HG03378 (cell line): ENCODE measurements around the gene SOX13.
"Not testable (repeated sequence)": the region's sequence is repeated elsewhere in the genome, so short reads cannot be mapped to it uniquely, and the experiment has no call there.

ENCODE experiments used
- ATAC-seq: cut with Tn5 transposase; IDR thresholded peaks from one replicate; pipeline ENCODE4 v1.9.1; 2021; ENCODE audit warnings: mild to moderate bottlenecking, moderate library complexity; ENCODE audit not compliant: unreplicated experiment

The SOX13 gene

GRCh38 chr1:204072931-204073836 lies at the start of gene SOX13:
TSS of gene SOX13 (plus strand) at chr1:204073115. CDS start at chr1:204112916, 39,801 bp downstream.
- no peak for ATAC-seq

GRCh38 chr1:204025917-204026707 lies 46.8 kb upstream of the SOX13 start:
- no peak for ATAC-seq

DNA sequence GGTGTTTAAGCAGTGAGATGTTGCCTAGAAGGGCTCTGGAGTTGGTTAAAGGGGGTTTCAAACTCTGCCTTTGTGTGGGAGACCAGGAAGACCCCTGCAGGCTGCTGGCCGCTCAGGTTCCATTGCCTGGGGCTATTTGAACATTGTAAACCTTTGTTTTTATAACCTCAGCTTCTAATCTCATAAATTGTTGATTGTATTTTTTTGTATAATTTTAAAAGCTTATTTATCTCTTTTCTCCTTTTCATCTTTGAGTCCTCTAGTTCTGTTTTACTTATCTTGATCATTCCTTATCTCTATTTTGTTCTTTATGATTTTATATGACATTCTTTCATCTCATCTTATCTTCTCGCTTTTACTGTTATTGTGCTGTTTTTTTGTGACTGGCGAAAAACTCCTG lies 45.5 kb upstream of the SOX13 start:
- ATAC-seq: no peak

- no peak for ATAC-seq
These were observed 43.9 kb upstream of the SOX13 start for GRCh38 chr1:204029016-204029415.

GRCh38 chr1:204031098-204031710 lies 41.7 kb upstream of the SOX13 start:
- ATAC-seq: no peak

DNA sequence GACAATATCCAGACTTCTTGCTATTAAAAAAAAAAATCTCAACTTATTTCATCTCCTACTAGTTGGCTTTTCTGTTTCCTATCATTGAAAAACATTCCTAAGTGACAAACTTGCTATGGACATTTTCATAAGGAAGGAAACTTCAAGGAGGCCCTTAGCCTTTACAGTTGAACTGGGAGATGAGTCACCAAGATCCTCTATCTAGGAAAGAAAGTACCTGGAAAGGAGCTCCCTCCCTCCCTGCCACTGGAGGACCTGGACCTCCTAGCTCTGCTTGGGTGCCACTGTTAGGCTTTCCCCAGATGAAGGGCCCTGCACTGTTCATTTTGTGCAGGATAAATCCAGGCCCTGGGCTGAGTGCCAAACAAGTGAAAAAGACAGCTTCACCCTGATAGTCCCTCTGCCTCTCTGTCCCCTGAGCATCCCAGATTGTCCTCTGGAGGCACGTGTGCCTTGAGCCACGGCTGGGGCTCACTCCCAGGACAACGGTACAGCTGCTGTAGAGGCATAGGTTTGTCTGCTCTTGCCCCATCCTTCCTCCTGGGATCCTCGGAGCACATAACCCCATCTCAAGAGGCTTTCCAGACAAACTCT lies 40.2 kb upstream of the SOX13 start:
- ATAC-seq: no peak

DNA sequence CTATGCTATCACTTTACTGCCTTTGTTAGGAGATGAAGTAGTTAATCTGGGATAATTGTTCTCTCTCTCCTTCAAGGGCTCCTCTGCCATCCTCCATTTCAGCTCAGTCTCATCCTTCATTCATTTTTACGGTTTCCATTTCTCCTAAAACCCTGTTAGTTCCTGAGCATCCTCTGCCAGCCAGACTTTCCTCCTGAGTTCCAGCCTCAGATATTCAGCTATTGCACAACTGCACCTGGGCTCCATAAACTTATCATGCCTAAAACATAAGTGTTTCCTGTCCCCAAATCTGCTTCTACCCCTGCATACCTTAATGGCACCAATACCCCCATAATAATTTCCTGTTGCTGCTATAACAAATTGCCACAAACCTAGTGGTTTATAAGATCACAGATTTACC lies 39.6 kb upstream of the SOX13 start:
- no peak for ATAC-seq

DNA sequence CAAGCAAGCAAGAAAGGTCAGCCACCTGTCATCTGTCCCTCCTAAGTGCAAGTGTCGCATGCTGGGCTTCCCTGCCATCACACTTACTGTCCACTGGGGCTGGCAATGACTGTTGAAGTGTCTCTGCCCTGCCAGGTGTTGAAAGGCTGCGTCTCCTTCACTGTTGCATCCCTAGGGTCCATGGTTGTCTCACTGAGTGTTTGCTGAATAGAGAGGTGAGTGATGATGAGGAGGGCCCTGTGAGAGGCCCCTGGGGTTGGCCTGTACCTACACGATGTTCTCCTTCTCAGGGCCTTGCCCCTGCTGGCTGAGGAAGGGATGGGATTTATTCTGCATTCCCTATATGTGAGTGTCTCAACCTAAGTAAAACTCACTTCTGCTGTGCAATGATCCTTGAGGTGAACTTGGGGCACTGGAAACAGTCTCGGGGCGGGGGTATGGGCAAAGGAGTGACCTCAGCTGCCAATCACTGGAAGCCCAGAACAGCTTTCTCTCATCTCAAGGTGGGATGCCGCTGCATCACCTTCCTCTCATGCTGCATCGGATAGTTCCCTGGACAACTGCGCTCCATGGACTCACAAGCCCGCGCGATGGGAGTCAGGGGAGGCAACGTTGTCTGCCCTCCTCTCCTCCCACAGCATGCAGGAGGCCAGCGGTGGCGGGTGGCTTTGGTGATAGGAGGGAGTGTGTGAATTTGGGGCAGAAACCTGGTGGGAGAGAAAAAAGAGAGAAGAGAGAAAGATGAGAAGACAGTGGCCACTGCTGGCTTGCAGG lies 35.8 kb upstream of the SOX13 start:
- ATAC-seq: no peak

- no peak for ATAC-seq
These were observed 31.6 kb upstream of the SOX13 start for GRCh38 chr1:204041232-204041767.

GRCh38 chr1:204041803-204042505 lies 31.0 kb upstream of the SOX13 start:
- no peak for ATAC-seq

DNA sequence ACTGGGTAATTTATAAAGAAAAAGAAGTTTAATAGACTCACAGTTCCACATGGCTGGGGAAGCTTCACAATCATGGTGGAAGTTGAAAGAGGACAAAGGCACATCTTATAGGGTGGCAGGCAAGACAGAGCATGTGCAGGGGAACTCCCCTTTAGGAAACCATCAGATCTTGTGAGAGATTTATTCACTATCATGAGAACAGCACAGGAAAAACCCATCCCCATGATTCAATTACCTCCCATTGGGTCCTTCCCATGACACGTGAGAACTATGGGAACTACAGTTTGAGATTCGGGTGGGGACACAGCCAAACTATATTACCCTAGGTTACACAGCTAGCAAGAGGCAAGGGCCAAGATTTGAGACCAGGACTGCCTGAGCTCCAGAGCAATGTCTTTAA lies 30.4 kb upstream of the SOX13 start:
- no peak for ATAC-seq

GRCh38 chr1:204043680-204044079 lies 29.2 kb upstream of the SOX13 start:
- ATAC-seq: no peak

- ATAC-seq: no peak
These were observed 28.5 kb upstream of the SOX13 start for GRCh38 chr1:204044448-204044847.

DNA sequence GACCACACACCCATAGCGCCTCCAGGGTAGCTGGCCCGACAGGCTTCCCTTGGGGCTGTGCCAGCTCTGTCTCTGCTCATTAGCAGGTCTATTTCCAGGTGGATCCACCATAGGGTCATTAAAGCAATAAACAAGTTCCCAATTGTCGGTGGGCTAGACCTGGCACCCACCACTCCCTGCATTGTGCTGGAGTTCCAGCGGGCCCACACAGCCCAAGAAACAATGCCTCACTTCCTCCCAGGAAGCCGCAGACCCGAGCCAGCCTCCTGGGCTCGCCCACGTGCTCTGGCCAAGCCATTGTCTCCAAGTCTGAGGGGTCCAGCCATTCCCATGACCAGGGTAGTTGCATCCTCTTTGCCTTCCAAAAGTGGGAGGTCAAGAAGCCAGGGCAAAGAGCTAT lies 27.5 kb upstream of the SOX13 start:
- ATAC-seq: no peak

DNA sequence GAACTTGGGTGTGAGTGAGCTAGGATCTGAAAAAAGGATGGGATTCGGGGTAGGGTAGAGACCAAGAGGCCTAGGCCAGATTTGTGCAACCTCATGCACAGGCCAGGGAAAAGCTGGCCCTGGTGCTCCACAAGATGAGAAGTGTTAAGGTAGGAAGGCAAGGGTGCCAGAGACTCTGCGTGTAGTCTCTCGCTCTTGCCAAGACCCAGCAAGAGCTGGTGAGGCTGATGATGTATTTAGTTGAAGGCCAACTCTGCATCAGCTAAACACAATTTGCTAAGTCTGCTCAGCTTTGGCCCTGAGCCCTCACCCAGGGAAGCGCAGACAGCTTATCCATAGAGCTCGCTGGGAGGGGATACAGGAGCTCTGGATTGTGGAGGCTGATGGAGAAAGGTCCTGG lies 26.6 kb upstream of the SOX13 start:
- no peak for ATAC-seq

DNA sequence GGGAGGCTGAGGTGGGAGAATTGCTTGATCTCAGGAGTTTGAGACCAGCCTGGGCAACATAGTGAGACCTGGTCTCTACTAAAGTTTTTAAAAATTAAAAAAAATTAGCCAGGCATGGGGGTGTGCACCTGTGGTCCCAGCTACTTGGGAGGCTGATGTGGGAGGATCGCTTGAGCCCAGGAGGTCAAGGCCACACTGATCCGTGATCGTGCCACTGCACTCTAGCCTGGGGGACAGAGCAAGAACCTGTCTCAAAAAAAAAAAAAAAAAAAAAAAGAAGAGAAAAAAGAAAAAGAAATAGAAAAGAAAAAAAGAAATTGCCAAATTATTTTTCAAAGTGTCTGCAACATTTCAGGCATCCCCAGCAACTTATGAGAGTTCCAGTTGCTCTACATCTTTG lies 24.1 kb upstream of the SOX13 start:
- ATAC-seq: not testable (repeated sequence)

DNA sequence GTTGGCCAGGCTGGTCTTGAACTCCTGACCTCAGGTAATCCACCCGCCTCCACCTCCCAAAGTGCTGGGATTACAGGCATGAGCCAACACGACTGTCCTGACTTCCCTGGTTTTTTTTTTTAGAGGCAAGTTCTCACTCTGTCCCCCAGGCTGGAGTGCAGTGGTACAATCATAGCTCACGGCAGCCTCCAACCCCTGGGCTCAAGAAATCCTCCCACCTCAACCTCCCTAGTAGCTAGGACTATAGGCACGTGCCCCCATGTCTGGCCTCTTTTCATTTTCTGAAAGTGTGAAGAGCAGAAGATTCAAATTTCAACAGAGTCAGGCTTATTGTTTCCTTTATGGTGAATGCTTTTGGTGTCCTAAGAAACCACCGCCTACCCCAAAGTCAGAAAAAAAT lies 21.7 kb upstream of the SOX13 start:
- ATAC-seq: no peak

- no peak for ATAC-seq
These were observed 21.2 kb upstream of the SOX13 start for GRCh38 chr1:204051718-204052117.

DNA sequence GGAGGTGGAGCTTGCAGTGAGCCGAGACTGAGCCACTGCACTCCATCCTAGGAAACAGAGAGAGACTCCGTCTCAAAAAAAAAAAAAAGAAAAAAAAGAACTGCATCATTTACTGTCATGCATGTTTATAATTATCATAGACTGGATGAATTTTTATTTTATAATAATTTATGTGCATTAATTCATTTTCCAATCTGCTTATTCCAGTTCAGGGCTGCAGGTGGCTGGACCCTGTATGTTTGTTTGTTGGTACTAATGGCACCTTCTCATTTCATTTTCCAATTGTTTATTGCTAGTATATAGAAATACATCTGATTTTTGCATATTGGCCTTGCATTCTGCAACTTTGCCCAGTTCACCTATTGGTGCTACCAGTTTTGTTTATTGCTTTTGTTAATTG lies 19.0 kb upstream of the SOX13 start:
- ATAC-seq: no peak

DNA sequence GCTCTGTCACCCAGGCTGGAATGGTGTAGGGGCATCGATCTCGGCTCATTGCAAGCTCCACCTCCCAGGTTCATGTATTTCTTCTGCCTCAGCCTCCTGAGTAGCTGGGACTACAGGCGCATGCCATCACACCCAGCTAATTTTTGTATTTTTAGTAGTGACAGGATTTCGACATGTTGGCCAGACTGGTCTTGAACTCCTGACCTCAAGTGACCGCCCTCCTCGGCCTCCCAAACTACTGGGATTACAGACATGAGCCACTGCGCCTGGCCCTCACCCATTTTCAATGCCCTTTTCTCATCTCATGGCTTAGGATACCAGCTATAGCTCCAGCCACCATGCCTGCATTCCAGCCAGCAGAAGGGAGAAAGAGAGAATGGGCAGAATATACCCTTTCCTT lies 12.9 kb upstream of the SOX13 start:
- no peak for ATAC-seq
